Gastrocnemius medialis (tissue), 4 donors: ENCODE data around the gene ECEL1. TPM values are rescaled to one million over a fixed set of nuclear protein-coding genes. Genes with fewer than 3 reads are reported as not detected.

Experiments used
- ATAC-seq, 2 donors: fragments of 150-250 bp; one replicate each; pipeline ENCODE4 v1.9.1; 2016
- DNase-seq, 2 donors: peaks; one replicate each; pipeline ENCODE4 v3.0.0-alpha.2; 2019
- H3K27ac ChIP-seq, 4 donors: fragments of 200-600 bp; sonication (generic); 1 replicate in 1 of 4; 2 replicates in 3 of 4; pipeline ENCODE4 v1.5.1; 2016 to 2018; ENCODE audit warnings: mild to moderate bottlenecking in 2 of 4, moderate library complexity in 1 of 4
- H3K27me3 ChIP-seq, 3 donors: fragments of 200-600 bp; sonication (generic) in 2 of 3; 1 replicate in 1 of 3; 2 replicates in 2 of 3; pipeline versions ENCODE4 v1.5.1 to v1.6.0; 2016 to 2019; ENCODE audit warnings: mild to moderate bottlenecking in 1 of 3, moderate library complexity in 1 of 3
- H3K36me3 ChIP-seq, 2 donors: fragments of 200-600 bp; sonication (generic) in 1 of 2; one replicate each; pipeline ENCODE4 v1.5.1; 2017 to 2018
- H3K4me1 ChIP-seq, 2 donors: fragments of 200-600 bp; sonication (generic) in 1 of 2; one replicate each; pipeline ENCODE4 v1.5.1; 2016 to 2017; ENCODE audit warnings: mild to moderate bottlenecking in 2 of 2
- H3K4me3 ChIP-seq, 4 donors: fragments of 200-600 bp; sonication (generic) in 3 of 4; 1 replicate in 1 of 4; 2 replicates in 3 of 4; pipeline ENCODE4 v1.5.1; 2016 to 2019; ENCODE audit warnings: mild to moderate bottlenecking in 2 of 4
- H3K9me3 ChIP-seq, 3 donors: fragments of 200-600 bp; sonication (generic) in 2 of 3; 1 replicate in 1 of 3; 2 replicates in 2 of 3; pipeline ENCODE4 v1.5.1; 2016 to 2019
- POLR2A ChIP-seq, 2 donors: fragments of 450-650 bp; IDR thresholded peaks; one replicate each; pipeline ENCODE4 v1.6.1; 2017; ENCODE audit warnings: antibody characterized with exemption in 2 of 2, mild to moderate bottlenecking in 2 of 2, moderate library complexity in 2 of 2
- in situ Hi-C, 4 donors: fragments of 200-750 bp; cut with MboI; loops; one replicate each; pipeline versions ENCODE4 v1.15.0 to v1.8.0; 2017; ENCODE audit warnings: low sequenced_read_pairs in 4 of 4
- intact Hi-C: fragments of 100-400 bp; cut with DNase I; formaldehyde crosslinking; loops from one replicate; pipeline ENCODE4 v1.15.1; 2023; ENCODE audit warnings: low total_unique reads
- total RNA-seq, 4 donors: library from RNA; depleted of rRNA; stranded (reverse); fragments of >200 nt; gene quantifications; one replicate each; pipeline versions ENCODE4 v1.1.0 to v1.2.3, GENCODE V29; 2016
- TF ChIP-seq, protein P1 (sequence below), 5 experiments: fragments of 450-650 bp in 3 of 5; fragments of 200-600 bp in 2 of 5; sonication (generic) in 2 of 5; IDR thresholded peaks in 4 of 5; conservative IDR thresholded peaks in 1 of 5; 1 replicate in 4 of 5; 2 replicates in 1 of 5; pipeline ENCODE4 v1.5.1; 2016 to 2019; ENCODE audit warnings: antibody characterized with exemption in 5 of 5, mild to moderate bottlenecking in 3 of 5, moderate library complexity in 3 of 5

The ECEL1 gene
- total RNA-seq, 4 donors from 2014 or later: 0.51 to 1.5 (median 0.55) TPM; not detected in 1

- H3K4me1 ChIP-seq: peaks cover 46 to 51% of the 10 kb centered on the region in 2 donors
- peak in 1 of 2 donors; percentile 32 for DNase-seq
Measured at GRCh38 chr2:232525199-232525598, 37.6 kb upstream of the ECEL1 start.

DNA sequence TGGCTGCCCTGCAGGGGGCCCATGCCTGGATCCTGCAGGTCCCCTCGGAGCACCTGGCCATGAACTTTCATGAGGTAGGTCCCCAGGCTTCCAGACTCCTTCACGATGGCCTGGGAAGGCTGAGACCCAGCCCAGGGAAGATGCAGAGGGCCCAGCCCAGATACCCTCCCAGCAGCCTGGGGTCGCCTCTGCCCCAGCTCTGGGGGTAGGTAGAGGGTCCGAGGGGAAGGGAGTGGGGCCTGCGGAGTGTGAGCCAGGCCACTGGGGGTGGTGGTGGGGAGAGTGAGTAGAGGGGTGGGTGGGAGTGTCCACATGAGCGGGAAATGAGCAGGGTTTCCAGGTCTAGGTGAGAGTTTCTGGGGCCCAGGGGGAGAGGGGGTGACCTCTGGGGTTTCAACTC is 37.1 kb upstream of the ECEL1 start:
- ATAC-seq (peak in 1 of 2 donors; percentile 0), DNase-seq (peak in 1 of 2 donors; percentile 30)
- H3K9me3 ChIP-seq: no peaks in the 10 kb centered on the region
- H3K27ac ChIP-seq: peak overlapping the region; percentile 90 to 97 (median 94)
- peak overlapping the region in 3 of 4 donors; percentile 54 to 67 (median 63) for H3K4me3 ChIP-seq
- intact Hi-C loops (loop anchor here (10.0 kb wide), 1 partner anchor 210 kb away; no protein-coding TSS in a partner anchor), in situ Hi-C loops (loop anchor here in 1 of 4 donors (25.0 kb wide), 1 partner anchor 612 kb away; no protein-coding TSS in a partner anchor)
- H3K27me3 ChIP-seq: peaks cover 0 to 7% (median 0%) of the 10 kb centered on the region in 3 donors
- H3K4me1 ChIP-seq: peaks cover 44 to 51% of the 10 kb centered on the region in 2 donors
- TF ChIP-seq POLR2A (IDR thresholded peaks at IDR 0.05): no peak
- TF ChIP-seq, protein P1, sequence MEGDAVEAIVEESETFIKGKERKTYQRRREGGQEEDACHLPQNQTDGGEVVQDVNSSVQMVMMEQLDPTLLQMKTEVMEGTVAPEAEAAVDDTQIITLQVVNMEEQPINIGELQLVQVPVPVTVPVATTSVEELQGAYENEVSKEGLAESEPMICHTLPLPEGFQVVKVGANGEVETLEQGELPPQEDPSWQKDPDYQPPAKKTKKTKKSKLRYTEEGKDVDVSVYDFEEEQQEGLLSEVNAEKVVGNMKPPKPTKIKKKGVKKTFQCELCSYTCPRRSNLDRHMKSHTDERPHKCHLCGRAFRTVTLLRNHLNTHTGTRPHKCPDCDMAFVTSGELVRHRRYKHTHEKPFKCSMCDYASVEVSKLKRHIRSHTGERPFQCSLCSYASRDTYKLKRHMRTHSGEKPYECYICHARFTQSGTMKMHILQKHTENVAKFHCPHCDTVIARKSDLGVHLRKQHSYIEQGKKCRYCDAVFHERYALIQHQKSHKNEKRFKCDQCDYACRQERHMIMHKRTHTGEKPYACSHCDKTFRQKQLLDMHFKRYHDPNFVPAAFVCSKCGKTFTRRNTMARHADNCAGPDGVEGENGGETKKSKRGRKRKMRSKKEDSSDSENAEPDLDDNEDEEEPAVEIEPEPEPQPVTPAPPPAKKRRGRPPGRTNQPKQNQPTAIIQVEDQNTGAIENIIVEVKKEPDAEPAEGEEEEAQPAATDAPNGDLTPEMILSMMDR (IDR thresholded peaks at IDR 0.05 in 4 of 5, conservative IDR thresholded peaks at IDR 0.05 in 1 of 5): no peak
- H3K36me3 ChIP-seq: no peaks in the 10 kb centered on the region

More at GRCh38 chr2:232525199-232525598, 37.6 kb upstream of the ECEL1 start:
- Histone ChIP-seq H3K27me3 (peaks cover 0 to 7% (median 0%) of the 10 kb centered on the region in 3 donors), H3K27ac (peak overlapping the region; percentile 90 to 97 (median 94)), H3K9me3 (no peaks in the 10 kb centered on the region), H3K4me3 (peak overlapping the region in 2 of 4 donors; percentile 38 to 63), H3K36me3 (no peaks in the 10 kb centered on the region)
- intact Hi-C loops: loop anchor here (10.0 kb wide), 1 partner anchor 210 kb away; no protein-coding TSS in a partner anchor
- TF ChIP-seq POLR2A (IDR thresholded peaks at IDR 0.05): no peak
- TF ChIP-seq, protein P1 (IDR thresholded peaks at IDR 0.05 in 4 of 5, conservative IDR thresholded peaks at IDR 0.05 in 1 of 5): peak in 1 of 5 experiments; percentile 15
- peak in 1 of 2 donors; percentile 13 for ATAC-seq
- in situ Hi-C loops: no loop called here

DNA sequence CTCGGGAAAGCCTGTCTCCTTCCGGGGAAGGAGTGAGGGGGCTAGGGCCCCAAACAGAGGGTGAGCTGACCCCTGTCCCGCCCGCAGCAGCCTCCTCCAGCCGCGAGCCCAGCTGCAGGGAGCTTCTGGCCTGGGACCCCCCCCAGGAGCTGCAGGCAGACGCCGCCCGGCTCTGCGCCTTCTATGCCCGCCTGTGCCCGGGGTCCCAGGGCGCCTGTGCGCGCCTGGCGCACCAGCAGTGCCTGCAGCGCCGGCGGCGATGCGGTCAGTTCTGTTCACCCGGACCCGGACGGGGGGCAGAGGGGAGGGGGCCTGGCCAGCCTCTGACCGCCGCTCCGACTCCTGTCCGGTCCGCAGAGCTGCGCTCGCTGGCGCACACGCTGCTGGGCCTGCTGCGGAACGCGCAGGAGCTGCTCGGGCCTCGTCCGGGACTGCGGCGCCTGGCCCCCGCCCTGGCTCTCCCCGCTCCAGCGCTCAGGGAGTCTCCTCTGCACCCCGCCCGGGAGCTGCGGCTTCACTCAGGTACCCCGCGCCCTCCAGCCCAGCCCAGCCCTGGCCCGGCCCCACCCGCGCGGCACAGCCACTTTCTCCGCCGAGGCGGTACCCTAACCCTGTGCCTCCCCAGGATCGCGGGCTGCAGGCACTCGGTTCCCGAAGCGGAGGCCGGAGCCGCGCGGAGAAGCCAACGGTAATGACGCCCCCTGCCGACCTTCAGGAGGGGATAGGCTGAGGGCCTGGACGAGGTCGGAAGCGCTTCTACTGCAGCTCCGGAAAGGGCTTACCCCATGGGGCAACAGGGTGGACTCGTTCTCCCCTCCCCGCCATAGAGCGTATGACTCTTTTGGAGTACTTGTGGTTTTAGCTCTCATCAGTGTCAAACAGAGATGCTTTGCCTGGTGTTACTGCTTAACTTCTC is 36.3 kb upstream of the ECEL1 start:
- no peak for TF ChIP-seq POLR2A (IDR thresholded peaks at IDR 0.05)
- TF ChIP-seq, protein P1 (IDR thresholded peaks at IDR 0.05 in 4 of 5, conservative IDR thresholded peaks at IDR 0.05 in 1 of 5): peak in 3 of 5 experiments; percentile 11 to 49 (median 22)
- Histone ChIP-seq H3K27me3 (peaks cover 0 to 7% (median 0%) of the 10 kb centered on the region in 3 donors), H3K27ac (peak overlapping the region; percentile 90 to 97 (median 94)), H3K36me3 (no peaks in the 10 kb centered on the region), H3K4me1 (peaks cover 36 to 44% of the 10 kb centered on the region in 2 donors), H3K4me3 (peak overlapping the region; percentile 54 to 67 (median 60)), H3K9me3 (no peaks in the 10 kb centered on the region)
- intact Hi-C loops: loop anchor here (2.0 to 10.0 kb wide), 2 partner anchors 209 to 599 kb away; no protein-coding TSS in a partner anchor
- in situ Hi-C loops: loop anchor here in 1 of 4 donors (25.0 kb wide), 1 partner anchor 612 kb away; no protein-coding TSS in a partner anchor
- ATAC-seq (peak; percentile 21 to 34), DNase-seq (peak in 1 of 2 donors; percentile 63)

GRCh38 chr2:232523402-232523681 is 35.7 kb upstream of the ECEL1 start:
- Histone ChIP-seq H3K27me3 (peaks cover 0 to 7% (median 0%) of the 10 kb centered on the region in 3 donors), H3K4me3 (peak overlapping the region; percentile 54 to 67 (median 60)), H3K27ac (peak overlapping the region; percentile 90 to 97 (median 94)), H3K36me3 (no peaks in the 10 kb centered on the region), H3K4me1 (peaks cover 30 to 40% of the 10 kb centered on the region in 2 donors), H3K9me3 (no peaks in the 10 kb centered on the region)
- TF ChIP-seq, protein P1 (IDR thresholded peaks at IDR 0.05 in 4 of 5, conservative IDR thresholded peaks at IDR 0.05 in 1 of 5): no peak
- TF ChIP-seq POLR2A (IDR thresholded peaks at IDR 0.05): no peak
- ATAC-seq (no peak), DNase-seq (no peak)
- intact Hi-C loops: loop anchor here (2.0 to 10.0 kb wide), 2 partner anchors 209 to 599 kb away; no protein-coding TSS in a partner anchor
- in situ Hi-C loops: loop anchor here in 1 of 4 donors (25.0 kb wide), 1 partner anchor 611 kb away; no protein-coding TSS in a partner anchor
